Ovary (tissue), 9 donors: ENCODE measurements around the gene SPATA31C1. TPM values are rescaled to one million over a fixed set of nuclear protein-coding genes. Genes with fewer than 3 reads are reported as not detected.
"Not testable (repeated sequence)": the region's sequence is repeated elsewhere in the genome, so short reads cannot be mapped to it uniquely, and the experiment has no call there.

Experiments used
- DNase-seq, 5 donors: peaks; one replicate each; pipeline ENCODE4 v3.0.0-alpha.2; 2019 to 2020
- H3K27ac ChIP-seq, 2 donors: fragments of 200-600 bp; one replicate each; pipeline versions ENCODE4 v1.5.1 to v1.8.0; 2019 to 2022
- H3K27me3 ChIP-seq: fragments of 200-600 bp; one replicate; pipeline ENCODE4 v1.8.0; 2022
- H3K36me3 ChIP-seq: fragments of 200-600 bp; sonication (generic); one replicate; pipeline ENCODE4 v1.5.1; 2019
- H3K4me1 ChIP-seq: one replicate; pipeline ENCODE4 v1.8.1; 2013; ENCODE audit warnings: mild to moderate bottlenecking, moderate library complexity; ENCODE audit not compliant: insufficient read depth
- H3K4me3 ChIP-seq: fragments of 200-600 bp; sonication (generic); one replicate; pipeline ENCODE4 v1.5.1; 2017
- H3K9me3 ChIP-seq, 2 donors: fragments of 200-600 bp in 1 of 2; sonication (generic) in 1 of 2; one replicate each; pipeline versions ENCODE4 v1.5.1 to v1.8.1; 2013 to 2019; ENCODE audit warnings: mild to moderate bottlenecking in 1 of 2, moderate library complexity in 1 of 2
- CTCF ChIP-seq, 3 donors: fragments of 450-650 bp in 2 of 3; fragments of 200-600 bp in 1 of 3; IDR thresholded peaks; one replicate each; pipeline versions ENCODE4 v1.5.1 to v1.8.0; 2016 to 2022; ENCODE audit warnings: antibody characterized with exemption in 3 of 3, mild to moderate bottlenecking in 1 of 3
- EP300 ChIP-seq: sonication (generic); formaldehyde crosslinking; IDR thresholded peaks from one replicate; pipeline ENCODE4 v1.6.1; 2017; ENCODE audit warnings: antibody characterized with exemption
- POLR2A ChIP-seq: fragments of 450-650 bp; IDR thresholded peaks from one replicate; pipeline ENCODE4 v1.6.1; 2017; ENCODE audit warnings: antibody characterized with exemption, mild to moderate bottlenecking, moderate library complexity
- WGBS, 3 donors: extraction: QIAGEN DNeasy Blood & Tissue Kit in 1 of 3; methylation state at CpG; one replicate each; pipeline versions ENCODE4 v1.1.5 to v1.1.7; 2013 to 2017; 5-methylcytosine and 5-hydroxymethylcytosine counted together
- intact Hi-C, 4 donors: fragments of 100-400 bp; cut with DNase I; formaldehyde crosslinking; loops; one replicate each; pipeline versions ENCODE4 v1.11.0 to v1.15.1; 2022 to 2023
- polyA plus RNA-seq, 2 donors: library from polyadenylated mRNA; stranded (reverse); fragments of 200-250 nt in 1 of 2; fragments of 350-450 nt in 1 of 2; fragmentation: Illumina TruSeq in 1 of 2; extraction: RNeasy Lipid Tissue Mini Kit (QIAGEN cat#74804) in 1 of 2; gene quantifications; one replicate each; pipeline ENCODE4 v1.2.3, GENCODE V29; 2013 to 2014
- total RNA-seq, 7 donors: library from RNA; depleted of rRNA in 2 of 7; stranded (reverse); fragments of >200 nt in 2 of 7; fragmentation: NEBNext Ultra II Directional in 3 of 7; extraction: Animal tissue kit (Norgen Biotek cat#: 25700) in 3 of 7; gene quantifications; one replicate each; pipeline versions ENCODE4 v1.1.0 to v1.2.4, GENCODE V29; 2016 to 2023
- donor health status: DM: no; HTN: no; CAD: no; lungs with moderate emphysema.
- donor health status: DM: no; HTN: no; CAD: no.
- donor health status: Bipolar disorder and iron deficiency.
- donor health status: DM: yes; HTN: yes; CAD: no.
- donor health status: DM: no; HTN: no; CAD: no.
- donor health status: DM: yes; HTN: yes; CAD: no.

Gene SPATA31C1
- total and polyA plus RNA-seq, 9 donors, result not detected

DNA sequence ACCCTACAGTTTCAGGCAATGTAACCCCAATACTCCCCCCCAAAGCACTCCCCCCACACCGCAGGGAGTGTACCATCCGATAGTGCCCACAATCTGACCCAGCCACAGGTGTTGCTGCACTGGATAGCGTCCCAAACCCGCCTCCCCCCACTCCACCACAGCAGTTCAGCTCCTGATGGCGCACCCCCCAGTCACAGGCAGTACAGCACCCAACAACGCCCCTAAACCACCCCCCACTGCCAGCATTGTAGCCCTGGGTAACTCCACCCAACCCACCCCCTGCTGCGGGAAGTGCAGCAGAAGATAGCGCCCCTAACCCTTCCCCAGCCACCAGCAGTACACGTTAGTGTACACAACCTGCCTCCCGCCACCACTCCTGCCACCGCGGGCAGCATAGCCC is 20.6 kb downstream of the SPATA31C1 start:
- DNase-seq, intact Hi-C loops, H3K36me3 ChIP-seq, H3K4me1 ChIP-seq, H3K9me3 ChIP-seq, H3K27me3 ChIP-seq, H3K27ac ChIP-seq, H3K4me3 ChIP-seq: not testable (repeated sequence)
- WGBS, 3 donors, result 86 to 97% (median 87%) methylated on average over 6 to 8 of the region's 12 CpGs

DNA sequence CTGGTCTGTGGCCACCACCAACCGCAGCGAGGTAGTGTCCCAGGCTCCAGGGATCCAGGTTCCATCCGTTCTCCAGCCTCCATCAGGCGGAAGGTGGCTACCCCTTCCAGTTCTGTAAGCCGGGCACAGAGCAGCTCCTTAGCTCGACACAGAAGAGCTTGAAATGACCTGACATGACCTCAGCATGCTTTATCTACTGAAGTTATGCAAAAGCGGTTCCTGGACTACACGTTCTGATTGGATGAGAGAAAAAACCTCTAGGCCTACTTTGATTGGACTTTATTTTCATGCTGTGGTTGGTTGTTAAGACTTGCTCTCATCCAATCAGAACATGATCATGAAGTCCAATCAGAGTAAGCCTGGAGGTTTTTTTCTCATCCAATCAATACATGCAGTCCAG is 21.3 kb downstream of the SPATA31C1 start:
- intact Hi-C loops, H3K27ac ChIP-seq, H3K4me1 ChIP-seq, DNase-seq, H3K27me3 ChIP-seq, H3K36me3 ChIP-seq, H3K9me3 ChIP-seq, H3K4me3 ChIP-seq: not testable (repeated sequence)
- 90 to 93% (median 91%) methylated on average over 6 to 8 of the region's 8 CpGs for WGBS, 3 donors

GRCh38 chr9:87944096-87944495 is 26.3 kb downstream of the SPATA31C1 start:
- TF ChIP-seq POLR2A, result no peak
- TF ChIP-seq EP300, result no peak
- TF ChIP-seq CTCF (IDR thresholded peaks at IDR 0.05), result no peak
- Histone ChIP-seq H3K4me3 (no peak overlapping the region), H3K27me3 (no peaks in the 10 kb centered on the region), H3K4me1 (no peaks in the 10 kb centered on the region), H3K36me3 (no peaks in the 10 kb centered on the region), H3K27ac (no peak overlapping the region), H3K9me3 (no peaks in the 10 kb centered on the region)
- intact Hi-C loops, result no loop called here
- no peak for DNase-seq
- 88 to 91% (median 90%) methylated on average over 21 of the region's 21 CpGs for WGBS, 3 donors

GRCh38 chr9:87944682-87945081 is 26.9 kb downstream of the SPATA31C1 start:
- H3K27me3 ChIP-seq, result no peaks in the 10 kb centered on the region
- no peaks in the 10 kb centered on the region for H3K36me3 ChIP-seq
- H3K4me1 ChIP-seq, result no peaks in the 10 kb centered on the region
- TF ChIP-seq CTCF (IDR thresholded peaks at IDR 0.05), result no peak
- no peak for TF ChIP-seq EP300
- TF ChIP-seq POLR2A, result no peak
- WGBS, 3 donors, result 21 to 73% (median 70%) methylated on average over 17 to 21 of the region's 21 CpGs
- H3K4me3 ChIP-seq, result no peak overlapping the region
- intact Hi-C loops, result no loop called here
- H3K9me3 ChIP-seq, result no peaks in the 10 kb centered on the region
- DNase-seq, result no peak
- no peak overlapping the region for H3K27ac ChIP-seq

GRCh38 chr9:87950296-87950695 is 32.5 kb downstream of the SPATA31C1 start:
- Histone ChIP-seq H3K27ac (no peak overlapping the region), H3K27me3 (no peaks in the 10 kb centered on the region), H3K9me3 (peaks cover 0 to 4% of the 10 kb centered on the region in 2 donors), H3K36me3 (no peaks in the 10 kb centered on the region), H3K4me3 (no peak overlapping the region), H3K4me1 (no peaks in the 10 kb centered on the region)
- 75 to 79% (median 79%) methylated on average over 1 of the region's 1 CpG for WGBS, 3 donors
- no peak for DNase-seq
- intact Hi-C loops, result no loop called here
- TF ChIP-seq CTCF (IDR thresholded peaks at IDR 0.05), result no peak
- no peak for TF ChIP-seq POLR2A
- no peak for TF ChIP-seq EP300
